CD4-positive, alpha-beta T cell (primary cell): ENCODE results near the gene UPF3B. TPM values are rescaled to one million over a fixed set of nuclear protein-coding genes. Genes with fewer than 3 reads are reported as not detected.
A peak's percentile ranks its signal among the peaks of the same experiment; 100 is the strongest.

Experiments used
- ATAC-seq: fragments of 200-7000 bp; cut with Tn5 transposase; one replicate; pipeline ENCODE4 v1.10.0; 2022; ENCODE audit warnings: mild to moderate bottlenecking; ENCODE audit not compliant: poor library complexity
- CTCF ChIA-PET: fragments of 350-600 bp; sonication (Branson Sonifier 250); formaldehyde crosslinking; loops from one replicate; lab custom pipeline; 2021; ENCODE audit warnings: antibody characterized with exemption, inconsistent platforms; lab: Charles Lee
- POLR2A ChIA-PET: fragments of 350-600 bp; sonication (Branson Sonifier 250); formaldehyde crosslinking; loops from one replicate; lab custom pipeline; 2021; ENCODE audit warnings: antibody characterized with exemption, inconsistent platforms; lab: Charles Lee
- DNase-seq, 14 experiments: peaks; one replicate each; pipeline ENCODE4 v3.0.0-alpha.2; 2013 to 2020; ENCODE audit warnings: mixed read lengths in 2 of 14
- H3K27ac ChIP-seq, 2 donors: one replicate each; pipeline versions ENCODE4 v1.5.1 to v1.7.0; 2013; ENCODE audit warnings: low read length in 2 of 2, low read depth in 1 of 2, mild to moderate bottlenecking in 1 of 2
- H3K27me3 ChIP-seq, 2 experiments: 1 replicate in 1 of 2; 2 replicates in 1 of 2; pipeline versions ENCODE4 v1.6.1 to v1.7.0; 2013; ENCODE audit warnings: low read length in 2 of 2, control low read depth in 1 of 2, mild to moderate bottlenecking in 1 of 2, moderate library complexity in 1 of 2; ENCODE audit not compliant: insufficient read depth in 2 of 2, control insufficient read depth in 1 of 2
- H3K36me3 ChIP-seq: one replicate; pipeline ENCODE4 v1.6.1; 2013; ENCODE audit warnings: low read length, control low read depth; ENCODE audit not compliant: insufficient read depth
- H3K4me1 ChIP-seq: one replicate; pipeline ENCODE4 v1.6.1; 2013; ENCODE audit warnings: low read length, control low read depth; ENCODE audit not compliant: insufficient read depth
- H3K4me3 ChIP-seq: one replicate; pipeline ENCODE4 v1.5.1; 2013; ENCODE audit warnings: mild to moderate bottlenecking, low read length, moderate library complexity
- H3K9me3 ChIP-seq, 2 experiments: 1 replicate in 1 of 2; 2 replicates in 1 of 2; pipeline versions ENCODE4 v1.6.1 to v1.7.0; 2013; ENCODE audit warnings: low read length in 2 of 2, mild to moderate bottlenecking in 2 of 2, control low read depth in 1 of 2, moderate library complexity in 1 of 2; ENCODE audit not compliant: control insufficient read depth in 1 of 2, insufficient read depth in 1 of 2
- H3K27ac Mint-ChIP-seq: one replicate; pipeline ENCODE4 v1.8.0; 2020; ENCODE audit warnings: mixed read lengths
- H3K27me3 Mint-ChIP-seq: one replicate; pipeline ENCODE4 v1.8.0; 2021; ENCODE audit warnings: mixed read lengths
- H3K36me3 Mint-ChIP-seq: one replicate; pipeline ENCODE4 v1.8.0; 2021; ENCODE audit warnings: low read depth, mixed read lengths
- H3K4me1 Mint-ChIP-seq: one replicate; pipeline ENCODE4 v1.8.0; 2021; ENCODE audit warnings: low read depth, mixed read lengths
- H3K4me3 Mint-ChIP-seq: one replicate; pipeline ENCODE4 v1.8.0; 2020; ENCODE audit warnings: mild to moderate bottlenecking, mixed read lengths
- H3K9me3 Mint-ChIP-seq: one replicate; pipeline ENCODE4 v1.8.0; 2020; ENCODE audit warnings: mixed read lengths
- intact Hi-C, 2 experiments: fragments of 100-400 bp; cut with DNase I in 1 of 2; cut with micrococcal nuclease in 1 of 2; formaldehyde crosslinking; loops; one replicate each; pipeline versions ENCODE4 v1.15.1 to v1.9.0; 2023 to 2025; cut with DNase I, micrococcal nuclease
- polyA plus RNA-seq, 2 donors: library from polyadenylated mRNA; unstranded; fragments of 120-200 nt; gene quantifications; one replicate each; pipeline ENCODE4 v1.2.1, GENCODE V29; 2013
- total RNA-seq, 174 experiments: library from RNA in 2 of 174; stranded (reverse) in 2 of 174; gene quantifications; one replicate each; pipeline ENCODE4 v1.2.3 and lab custom pipeline; 2021 to 2026
- TF ChIP-seq, protein P1 (sequence below): fragments of 200-600 bp; IDR thresholded peaks from one replicate; pipeline ENCODE4 v1.8.0; 2022; ENCODE audit warnings: antibody characterized with exemption, mild to moderate bottlenecking

Gene UPF3B, protein sequence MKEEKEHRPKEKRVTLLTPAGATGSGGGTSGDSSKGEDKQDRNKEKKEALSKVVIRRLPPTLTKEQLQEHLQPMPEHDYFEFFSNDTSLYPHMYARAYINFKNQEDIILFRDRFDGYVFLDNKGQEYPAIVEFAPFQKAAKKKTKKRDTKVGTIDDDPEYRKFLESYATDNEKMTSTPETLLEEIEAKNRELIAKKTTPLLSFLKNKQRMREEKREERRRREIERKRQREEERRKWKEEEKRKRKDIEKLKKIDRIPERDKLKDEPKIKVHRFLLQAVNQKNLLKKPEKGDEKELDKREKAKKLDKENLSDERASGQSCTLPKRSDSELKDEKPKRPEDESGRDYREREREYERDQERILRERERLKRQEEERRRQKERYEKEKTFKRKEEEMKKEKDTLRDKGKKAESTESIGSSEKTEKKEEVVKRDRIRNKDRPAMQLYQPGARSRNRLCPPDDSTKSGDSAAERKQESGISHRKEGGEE
- total RNA-seq (1 to 10 TPM; 4.7 to 5.7 TPM), total RNA-seq (lab: John Stamatoyannopoulos, UW) (6.8 to 43.6 (median 21.7) reads per million in 172 experiments)
- polyA plus RNA-seq (2013, experiment 1 of 2): 12.1 TPM
- 11.6 TPM for polyA plus RNA-seq (2013, experiment 2 of 2)

- peaks cover 30% of the 10 kb centered on the region for H3K36me3 Mint-ChIP-seq
- CTCF ChIA-PET: interaction anchor here (0.5 to 1.2 kb wide), 4 partner anchors 26 to 224 kb away, joined by 3 to 4 read pairs (median 3); partner anchors contain the start of gene RPL39
- peak within 1 kb of the TSS; percentile 99 for H3K4me3 Mint-ChIP-seq
- H3K4me1 Mint-ChIP-seq: peaks cover 22% of the 10 kb centered on the region
- peak within 1 kb of the TSS; percentile 95 for H3K4me3 ChIP-seq
- H3K27ac Mint-ChIP-seq: peak within 1 kb of the TSS; percentile 94
- no peaks in the 10 kb centered on the region for H3K27me3 Mint-ChIP-seq
- ATAC-seq (peak; percentile 98), DNase-seq (peak; percentile 82 to 98 (median 90))
- no peaks in the 10 kb centered on the region for H3K36me3 ChIP-seq
- no peaks in the 10 kb centered on the region for H3K27me3 ChIP-seq
- TF ChIP-seq, protein P1, sequence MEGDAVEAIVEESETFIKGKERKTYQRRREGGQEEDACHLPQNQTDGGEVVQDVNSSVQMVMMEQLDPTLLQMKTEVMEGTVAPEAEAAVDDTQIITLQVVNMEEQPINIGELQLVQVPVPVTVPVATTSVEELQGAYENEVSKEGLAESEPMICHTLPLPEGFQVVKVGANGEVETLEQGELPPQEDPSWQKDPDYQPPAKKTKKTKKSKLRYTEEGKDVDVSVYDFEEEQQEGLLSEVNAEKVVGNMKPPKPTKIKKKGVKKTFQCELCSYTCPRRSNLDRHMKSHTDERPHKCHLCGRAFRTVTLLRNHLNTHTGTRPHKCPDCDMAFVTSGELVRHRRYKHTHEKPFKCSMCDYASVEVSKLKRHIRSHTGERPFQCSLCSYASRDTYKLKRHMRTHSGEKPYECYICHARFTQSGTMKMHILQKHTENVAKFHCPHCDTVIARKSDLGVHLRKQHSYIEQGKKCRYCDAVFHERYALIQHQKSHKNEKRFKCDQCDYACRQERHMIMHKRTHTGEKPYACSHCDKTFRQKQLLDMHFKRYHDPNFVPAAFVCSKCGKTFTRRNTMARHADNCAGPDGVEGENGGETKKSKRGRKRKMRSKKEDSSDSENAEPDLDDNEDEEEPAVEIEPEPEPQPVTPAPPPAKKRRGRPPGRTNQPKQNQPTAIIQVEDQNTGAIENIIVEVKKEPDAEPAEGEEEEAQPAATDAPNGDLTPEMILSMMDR: no peak
- peaks cover 10% of the 10 kb centered on the region for H3K4me1 ChIP-seq
- H3K27ac ChIP-seq: peak within 1 kb of the TSS; percentile 82 to 93
- H3K9me3 Mint-ChIP-seq: no peaks in the 10 kb centered on the region
- POLR2A ChIA-PET: interaction anchor here (0.7 to 2.4 kb wide), 13 partner anchors 9 to 398 kb away, joined by 3 to 63 read pairs (median 4); partner anchors contain the start of genes NDUFA1, RNF113A, RPL39 and SEPTIN6
- H3K9me3 ChIP-seq: no peaks in the 10 kb centered on the region
- intact Hi-C loops: loop anchor here (1.0 to 5.0 kb wide), 5 partner anchors 18 to 370 kb away; partner anchors contain the start of genes NDUFA1 (in 2 of the 2), RNF113A (in 2 of the 2), RPL39 (in 2 of the 2) and NKAP (in 1 of the 2)
Measured at GRCh38 chrX:119852382-119853353, at the start of gene UPF3B. TSS of gene UPF3B (minus strand) at chrX:119852963. CDS start at chrX:119852928, 35 bp downstream.

DNA sequence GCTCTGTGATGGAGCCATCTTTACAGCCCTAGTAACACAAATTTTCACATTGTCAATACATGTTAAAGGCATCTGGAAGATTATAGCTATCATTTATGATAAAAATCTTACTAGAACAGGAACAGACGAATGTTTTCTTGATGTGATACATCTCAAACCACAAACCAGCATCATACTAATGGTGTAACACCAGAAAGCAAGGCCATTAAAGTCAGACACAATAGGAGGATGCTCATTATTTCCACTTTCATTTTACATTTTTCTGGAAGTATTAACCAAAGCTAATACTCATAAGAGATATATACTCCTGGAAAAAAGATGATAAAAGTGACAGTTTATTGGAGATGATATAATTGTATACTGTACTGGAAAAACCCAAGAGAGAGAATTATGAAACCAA is 48.2 kb upstream of the UPF3B start:
- no peak for ATAC-seq
- H3K9me3 ChIP-seq: no peaks in the 10 kb centered on the region
- no peak overlapping the region for H3K4me3 ChIP-seq
- CTCF ChIA-PET: interaction anchor here (1.3 kb wide), 1 partner anchor 13 kb away, joined by 5 read pairs; no protein-coding TSS in a partner anchor
- POLR2A ChIA-PET: no interaction called here
- no peaks in the 10 kb centered on the region for H3K4me1 Mint-ChIP-seq
- no peaks in the 10 kb centered on the region for H3K9me3 Mint-ChIP-seq
- no peaks in the 10 kb centered on the region for H3K27me3 ChIP-seq
- H3K27ac Mint-ChIP-seq: no peak overlapping the region
- no peaks in the 10 kb centered on the region for H3K4me1 ChIP-seq
- intact Hi-C loops: loop anchor here in 1 of 2 experiments (1.0 kb wide), 1 partner anchor 23 kb away; no protein-coding TSS in a partner anchor
- DNase-seq: no peak
- H3K36me3 ChIP-seq: no peaks in the 10 kb centered on the region
- TF ChIP-seq, protein P1: no peak
- no peak overlapping the region for H3K4me3 Mint-ChIP-seq
- H3K27ac ChIP-seq: no peak overlapping the region
- no peaks in the 10 kb centered on the region for H3K27me3 Mint-ChIP-seq
- no peaks in the 10 kb centered on the region for H3K36me3 Mint-ChIP-seq

GRCh38 chrX:119899125-119899524 is 46.4 kb upstream of the UPF3B start:
- Mint-ChIP-seq H3K36me3 (no peaks in the 10 kb centered on the region), H3K27ac (no peak overlapping the region), H3K4me3 (no peak overlapping the region), H3K4me1 (no peaks in the 10 kb centered on the region), H3K9me3 (no peaks in the 10 kb centered on the region), H3K27me3 (no peaks in the 10 kb centered on the region)
- intact Hi-C loops: no loop called here
- H3K27me3 ChIP-seq: no peaks in the 10 kb centered on the region
- ATAC-seq: no peak
- CTCF ChIA-PET: interaction anchor here (0.6 kb wide), 1 partner anchor 204 kb away, joined by 3 read pairs; no protein-coding TSS in a partner anchor
- no peaks in the 10 kb centered on the region for H3K4me1 ChIP-seq
- H3K36me3 ChIP-seq: no peaks in the 10 kb centered on the region
- H3K9me3 ChIP-seq: no peaks in the 10 kb centered on the region
- TF ChIP-seq, protein P1: no peak
- peak in 2 of 14 experiments; percentile 29 to 51 for DNase-seq
- POLR2A ChIA-PET: no interaction called here
- no peak overlapping the region for H3K4me3 ChIP-seq
- H3K27ac ChIP-seq: no peak overlapping the region
